ENCODE measurements around the gene SLC25A47.

The SLC25A47 gene

GRCh38 chr14:100358396-100358795 is 35.3 kb downstream of the SLC25A47 start:
- no peak for TF ChIP-seq CTCF (IDR thresholded peaks at IDR 0.05; ENCODE audit: insufficient read depth, low read depth, low read length, missing control alignments)
- H3K4me3 ChIP-seq (ENCODE audit: low read depth, low read length): no peak overlapping the region
- no peak for DNase-seq (ENCODE audit: low read depth)

- H3K4me3 ChIP-seq (ENCODE audit: low read depth, low read length): no peak overlapping the region
- no peak for TF ChIP-seq CTCF (IDR thresholded peaks at IDR 0.05; ENCODE audit: insufficient read depth, low read depth, low read length, missing control alignments)
These were observed 36.0 kb downstream of the SLC25A47 start for GRCh38 chr14:100359111-100359510.

GRCh38 chr14:100359881-100360280 is 36.7 kb downstream of the SLC25A47 start:
- no peak for DNase-seq (ENCODE audit: low read depth)
- H3K4me3 ChIP-seq (ENCODE audit: low read depth, low read length): no peak overlapping the region
- no peak for TF ChIP-seq CTCF (IDR thresholded peaks at IDR 0.05; ENCODE audit: insufficient read depth, low read depth, low read length, missing control alignments)

More at GRCh38 chr14:100359111-100359510, 36.0 kb downstream of the SLC25A47 start:
- DNase-seq (ENCODE audit: low read depth): no peak

GRCh38 chr14:100361626-100362025 is 38.5 kb downstream of the SLC25A47 start:
- no peak overlapping the region for H3K4me3 ChIP-seq (ENCODE audit: low read depth, low read length)
- no peak for TF ChIP-seq CTCF (IDR thresholded peaks at IDR 0.05; ENCODE audit: insufficient read depth, low read depth, low read length, missing control alignments)
- no peak for DNase-seq (ENCODE audit: low read depth)

- no peak for TF ChIP-seq CTCF (IDR thresholded peaks at IDR 0.05; ENCODE audit: insufficient read depth, low read depth, low read length, missing control alignments)
- DNase-seq (ENCODE audit: low read depth): no peak
- H3K4me3 ChIP-seq (ENCODE audit: low read depth, low read length): no peak overlapping the region
These were observed 39.3 kb downstream of the SLC25A47 start for GRCh38 chr14:100362311-100362927.

- TF ChIP-seq CTCF (IDR thresholded peaks at IDR 0.05; ENCODE audit: insufficient read depth, low read depth, low read length, missing control alignments): no peak
- no peak for DNase-seq (ENCODE audit: low read depth)
- no peak overlapping the region for H3K4me3 ChIP-seq (ENCODE audit: low read depth, low read length)
These were observed 39.9 kb downstream of the SLC25A47 start for GRCh38 chr14:100363053-100363452.

- DNase-seq (ENCODE audit: low read depth): no peak
- TF ChIP-seq CTCF (IDR thresholded peaks at IDR 0.05; ENCODE audit: insufficient read depth, low read depth, low read length, missing control alignments): no peak
These were observed 41.3 kb downstream of the SLC25A47 start for GRCh38 chr14:100364403-100364802.

More at GRCh38 chr14:100364403-100364802, 41.3 kb downstream of the SLC25A47 start:
- H3K4me3 ChIP-seq (ENCODE audit: low read depth, low read length): no peak overlapping the region

All from GM12865 (cell line).